SIG-M5 (cell line): ENCODE measurements around the gene CRISP2.
"Not testable (repeated sequence)": the region's sequence is repeated elsewhere in the genome, so short reads cannot be mapped to it uniquely, and the experiment has no call there.

Experiments used
- DNase-seq: peaks from one replicate; lab custom pipeline; 2025; lab: John Stamatoyannopoulos, UW

Gene CRISP2

DNA sequence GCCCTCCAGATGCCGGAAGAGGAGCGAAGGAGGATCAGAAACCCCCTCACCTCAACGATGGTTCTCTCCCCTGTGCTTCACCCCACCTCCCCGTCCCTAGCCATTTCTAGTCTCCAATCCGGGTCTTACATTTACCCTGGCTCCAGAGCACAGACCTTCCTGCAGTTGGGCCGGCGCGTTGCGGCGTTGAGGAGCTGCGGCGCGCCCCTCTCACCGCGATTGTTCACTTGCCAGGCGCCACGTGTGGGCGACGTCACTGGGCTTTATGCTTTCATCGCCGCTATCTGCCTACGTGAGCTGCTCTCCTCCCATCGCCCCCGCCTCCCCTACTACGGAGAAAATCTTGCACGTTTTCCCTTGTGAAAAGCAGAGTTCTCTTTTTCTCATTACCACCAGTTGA is at the start of gene CRISP2:
CRISP2 (minus strand) TSS at position 198 of the 400 bp plus-strand sequence. CDS start 4,347 bp downstream, outside the sequence.
- DNase-seq, result no peak

GRCh38 chr6:49744259-49744658 is 30.9 kb upstream of the CRISP2 start, which contains the start of gene CRISP3:
Gene CRISP3 (minus strand): TSS chr6:49744388. CDS start chr6:49744367, 21 bp downstream.
- no peak for DNase-seq

DNA sequence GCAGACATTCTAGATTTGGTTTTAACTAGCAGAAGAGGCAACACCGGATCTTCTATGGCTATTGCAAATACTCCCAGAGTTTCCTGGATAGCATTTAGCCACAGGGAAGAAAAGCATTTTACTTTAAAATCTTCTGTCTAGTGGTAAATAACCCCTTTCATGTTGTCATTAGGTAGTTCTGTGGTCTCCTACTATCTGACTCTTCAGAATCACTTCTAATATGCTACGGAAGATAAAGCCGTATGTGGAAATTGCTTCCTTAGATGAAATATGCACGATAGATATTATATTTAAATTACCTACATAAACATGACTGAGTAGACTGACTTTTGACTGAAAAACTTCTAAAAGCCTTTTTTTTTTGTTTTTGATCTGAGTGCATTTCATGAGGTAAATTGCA is 30.1 kb upstream of the CRISP2 start:
- no peak for DNase-seq

- no peak for DNase-seq
Measured at GRCh38 chr6:49739423-49739822, 26.1 kb upstream of the CRISP2 start.

- no peak for DNase-seq
Measured at GRCh38 chr6:49736017-49736508, 22.7 kb upstream of the CRISP2 start.

GRCh38 chr6:49733680-49734079 is 20.3 kb upstream of the CRISP2 start:
- DNase-seq, result no peak

GRCh38 chr6:49732781-49733180 is 19.4 kb upstream of the CRISP2 start:
- no peak for DNase-seq

DNA sequence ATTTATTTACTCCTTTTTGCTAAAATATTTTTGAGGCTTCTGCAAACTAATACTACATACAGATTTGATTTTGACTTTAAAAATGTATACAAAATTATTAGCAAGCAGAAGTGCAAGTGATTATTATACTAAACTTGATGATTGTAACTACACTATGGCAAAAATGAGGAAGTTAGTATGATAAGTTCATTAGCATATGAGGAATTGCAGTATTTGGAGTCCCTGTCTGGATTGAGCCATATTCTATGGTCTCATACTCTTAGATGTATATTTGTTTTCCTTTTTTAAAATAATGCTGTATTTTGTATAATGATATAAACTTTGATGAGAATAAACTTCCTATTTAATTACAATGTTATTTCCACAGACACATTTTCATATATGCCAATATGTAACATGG is 16.9 kb upstream of the CRISP2 start:
- no peak for DNase-seq

DNA sequence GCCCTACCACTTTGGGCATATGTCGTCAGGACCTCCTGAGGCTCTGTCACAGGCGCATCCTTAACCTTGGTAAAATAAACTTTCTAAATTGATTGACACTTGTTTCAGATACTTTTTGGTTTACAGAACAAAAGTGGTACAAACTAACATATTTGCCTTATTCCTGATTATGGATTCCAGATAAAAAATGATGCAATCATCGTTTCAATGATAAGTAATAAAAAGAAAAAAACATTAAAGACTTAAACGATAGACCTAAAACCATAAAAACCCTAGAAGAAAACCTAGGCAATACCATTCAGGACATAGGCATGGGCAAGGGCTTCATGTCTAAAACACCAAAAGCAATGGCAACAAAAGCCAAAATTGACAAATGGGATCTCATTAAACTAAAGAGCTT is 10.6 kb upstream of the CRISP2 start:
- not testable (repeated sequence) for DNase-seq

DNA sequence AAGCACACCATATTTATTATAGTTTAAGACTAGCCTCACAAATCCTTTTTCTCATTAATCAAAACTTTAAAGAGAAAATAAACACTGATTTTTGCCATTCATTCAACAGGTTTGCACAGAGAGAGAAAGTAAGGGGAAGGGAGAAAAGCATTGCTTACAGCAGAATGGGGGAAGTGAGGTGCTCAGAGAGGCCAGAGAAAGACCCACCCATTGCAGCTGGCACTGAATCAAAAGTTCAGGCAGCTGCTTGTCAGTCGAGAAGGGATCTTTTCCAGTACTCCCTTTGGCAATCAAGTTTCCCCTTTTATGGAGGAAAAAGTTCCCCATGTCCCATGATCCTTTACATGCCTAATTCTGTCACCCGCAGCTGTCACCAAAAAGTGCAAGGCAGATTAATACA is 8.0 kb upstream of the CRISP2 start:
- DNase-seq, result no peak

DNA sequence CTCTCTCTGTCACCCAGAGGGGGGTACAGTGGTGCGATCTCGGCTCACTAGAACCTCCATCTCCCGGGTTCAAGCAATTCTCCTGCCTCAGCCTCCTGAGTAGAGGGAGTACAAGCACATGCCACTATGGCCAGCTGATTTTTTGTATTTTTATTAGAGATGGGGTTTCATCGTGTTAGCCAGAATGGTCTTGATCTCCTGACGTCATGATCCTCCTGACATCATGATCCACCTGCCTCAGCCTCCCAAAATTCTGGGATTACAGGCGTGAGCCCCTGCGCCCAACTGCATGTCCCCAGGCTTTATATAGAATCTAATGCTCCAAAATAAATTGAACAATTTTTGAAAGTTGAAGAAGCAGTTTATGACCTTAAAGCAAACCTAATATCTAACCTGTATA is 7.0 kb upstream of the CRISP2 start:
- no peak for DNase-seq

GRCh38 chr6:49698478-49698877 is 14.9 kb downstream of the CRISP2 start:
- DNase-seq, result no peak

DNA sequence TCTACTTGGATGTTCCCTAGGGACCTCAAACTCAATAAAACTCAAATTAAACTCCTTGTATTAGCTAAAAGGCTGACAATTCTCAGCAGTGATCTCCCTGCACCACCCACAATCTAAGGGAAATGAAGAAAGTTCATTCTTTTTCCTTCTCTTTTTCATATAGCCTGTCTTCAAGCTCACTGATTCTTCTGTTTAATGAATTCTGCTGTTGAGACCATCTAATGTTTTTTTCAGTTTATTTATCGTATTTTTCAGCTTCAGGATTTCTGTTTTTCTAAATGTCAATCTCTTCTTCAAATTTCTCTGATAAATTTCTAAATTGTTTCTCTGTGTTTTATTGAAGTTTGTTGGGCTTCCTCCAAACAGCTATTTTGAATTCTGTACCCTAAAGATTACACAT is 19.8 kb downstream of the CRISP2 start:
- DNase-seq, result no peak

DNA sequence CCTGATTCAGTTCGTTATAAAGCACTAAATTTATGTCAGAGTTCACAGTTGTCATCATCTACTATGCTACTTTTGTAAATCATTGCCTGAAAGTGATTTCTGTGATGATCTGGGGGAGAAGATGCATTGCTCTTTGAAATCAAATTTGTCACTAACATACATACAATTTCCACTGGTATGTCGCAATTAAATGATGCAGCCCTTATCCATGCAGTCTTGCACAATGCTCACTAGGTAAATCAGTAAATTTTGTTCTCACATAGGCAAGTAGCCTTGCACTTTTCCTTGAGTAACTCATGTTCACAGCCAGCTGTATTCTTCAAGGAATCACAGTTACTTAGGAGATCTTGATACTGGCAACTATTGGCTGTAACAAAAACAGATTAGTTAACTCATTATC is 20.8 kb downstream of the CRISP2 start:
- no peak for DNase-seq

- no peak for DNase-seq
Measured at GRCh38 chr6:49676671-49677281, 36.6 kb downstream of the CRISP2 start.

DNA sequence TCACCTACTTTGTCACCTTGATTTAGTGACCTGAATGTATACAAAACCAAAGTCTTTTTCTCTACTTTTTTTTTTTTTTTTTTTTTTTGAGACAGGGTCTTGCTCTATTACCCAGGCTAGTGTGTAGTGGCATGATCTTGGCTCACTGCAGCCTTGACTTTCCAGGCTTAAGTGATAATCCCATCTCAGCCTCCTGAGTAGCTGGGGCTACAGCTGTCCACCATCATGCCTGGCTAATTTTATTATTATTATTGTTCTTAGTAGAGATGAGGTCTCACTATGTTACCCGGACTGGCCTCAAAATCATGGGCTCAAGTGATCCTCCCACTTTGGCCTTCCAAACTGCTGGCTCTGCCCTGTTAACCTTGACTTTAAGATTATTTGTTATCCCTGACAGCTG is 37.5 kb downstream of the CRISP2 start:
- DNase-seq, result no peak

DNA sequence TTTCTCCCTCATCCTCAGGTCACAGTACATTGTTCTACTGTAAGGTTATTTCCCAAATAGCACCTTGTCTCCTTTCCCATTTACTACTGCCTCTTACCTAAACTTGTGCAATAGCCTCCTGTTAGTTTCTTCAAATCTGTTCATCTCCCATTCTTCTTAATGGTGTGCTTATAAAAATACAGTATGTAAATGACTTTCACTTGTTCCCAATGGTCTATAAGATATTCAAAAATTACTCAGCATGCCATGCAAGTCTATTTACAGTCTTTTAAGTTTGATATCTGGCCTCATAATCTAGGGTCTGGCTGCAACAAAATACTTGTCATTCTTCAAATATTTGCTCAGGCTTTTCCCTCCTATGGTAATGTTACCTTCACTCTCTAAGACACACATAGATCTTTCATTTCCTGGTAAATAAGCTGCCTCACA is 45.2 kb downstream of the CRISP2 start:
- no peak for DNase-seq

DNA sequence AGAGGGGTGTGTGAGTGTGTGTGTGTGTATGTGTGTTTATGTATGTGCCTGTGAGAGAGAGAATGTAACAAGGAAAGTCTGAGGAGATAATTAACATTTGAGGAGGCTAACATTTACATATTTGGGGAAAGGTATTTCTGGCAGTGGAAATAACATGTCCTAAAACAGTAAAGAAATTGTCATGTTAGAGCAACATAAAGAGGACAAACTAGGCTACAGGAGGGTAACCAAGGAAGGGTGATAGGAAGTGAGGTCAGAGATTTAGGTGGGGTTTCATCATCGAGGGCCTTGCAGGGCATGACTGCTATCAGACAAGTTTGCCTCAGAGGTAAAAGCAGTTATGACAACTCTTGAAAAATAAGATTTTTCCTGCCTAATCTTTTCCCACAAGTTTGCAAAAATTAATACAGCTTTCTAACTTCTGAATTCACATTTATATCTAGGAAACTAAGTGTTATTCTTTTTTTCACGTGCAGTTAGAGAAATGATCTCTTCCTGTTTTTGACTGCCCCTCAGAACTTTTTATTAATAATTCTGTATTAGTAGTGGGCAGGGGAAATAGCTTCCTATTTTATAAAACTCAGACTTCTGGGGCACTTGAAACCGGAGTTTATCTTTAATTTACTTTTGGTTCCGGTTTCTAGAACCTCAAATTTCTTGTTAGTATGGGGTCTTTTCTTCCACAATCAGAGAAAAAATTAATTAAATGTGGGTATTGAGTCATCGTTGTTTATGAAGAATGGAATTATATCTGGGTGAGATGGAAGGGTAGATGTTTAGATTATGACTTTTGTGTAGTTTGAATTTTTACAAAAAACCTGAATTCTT is 46.2 kb downstream of the CRISP2 start:
- DNase-seq, result no peak

- no peak for DNase-seq
Measured at GRCh38 chr6:49666480-49666879, 46.9 kb downstream of the CRISP2 start.

DNA sequence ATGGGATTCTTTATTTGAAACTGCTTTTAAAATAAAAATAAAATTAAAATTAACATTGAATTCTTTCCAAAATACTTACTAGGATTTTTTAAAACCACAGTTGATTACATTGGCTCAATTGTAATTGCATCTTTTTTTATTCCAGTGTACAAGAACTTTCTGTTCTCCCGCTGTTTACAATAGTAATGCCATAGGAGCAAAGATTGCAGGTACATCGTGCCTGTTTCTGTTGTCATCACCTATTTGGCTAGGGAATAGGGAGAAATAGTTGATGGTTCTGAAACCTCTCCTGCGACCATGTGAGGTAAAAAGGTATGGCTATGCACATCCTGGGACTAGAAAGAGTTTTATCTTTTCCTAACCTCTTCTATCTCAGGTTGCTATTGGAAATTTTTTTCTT is 48.5 kb downstream of the CRISP2 start:
- no peak for DNase-seq

DNA sequence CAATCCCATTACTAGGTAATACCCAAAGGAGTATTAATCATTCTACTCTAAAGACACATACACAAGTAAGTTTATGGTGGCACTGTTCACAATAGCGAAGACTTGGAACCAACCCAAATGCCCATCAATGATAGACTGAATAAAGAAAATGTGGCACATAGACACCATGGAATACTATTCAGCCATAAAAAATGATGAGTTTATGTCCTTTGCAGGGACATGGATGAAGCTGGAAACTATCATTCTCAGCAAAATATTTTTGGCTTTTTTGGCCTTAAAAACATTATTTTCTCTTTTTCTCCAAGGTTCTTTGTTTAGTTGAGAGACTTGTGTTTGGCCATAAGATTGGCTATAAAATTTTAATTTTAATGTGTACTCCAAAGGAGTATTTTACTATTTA is 49.3 kb downstream of the CRISP2 start:
- not testable (repeated sequence) for DNase-seq

- no peak for DNase-seq
Measured at GRCh38 chr6:49662892-49663261, 50.5 kb downstream of the CRISP2 start.

GRCh38 chr6:49662231-49662891 is 51.0 kb downstream of the CRISP2 start:
- DNase-seq, result no peak
